ENCODE measurements around the gene DDIT4L. TPM values are rescaled to one million over a fixed set of nuclear protein-coding genes. Genes with fewer than 3 reads are reported as not detected.

The DDIT4L gene
- polyA plus RNA-seq, 1 of the 3 experiments (the other 2 are of a cell fraction): 2.1 TPM

- TF ChIP-seq, protein P1, sequence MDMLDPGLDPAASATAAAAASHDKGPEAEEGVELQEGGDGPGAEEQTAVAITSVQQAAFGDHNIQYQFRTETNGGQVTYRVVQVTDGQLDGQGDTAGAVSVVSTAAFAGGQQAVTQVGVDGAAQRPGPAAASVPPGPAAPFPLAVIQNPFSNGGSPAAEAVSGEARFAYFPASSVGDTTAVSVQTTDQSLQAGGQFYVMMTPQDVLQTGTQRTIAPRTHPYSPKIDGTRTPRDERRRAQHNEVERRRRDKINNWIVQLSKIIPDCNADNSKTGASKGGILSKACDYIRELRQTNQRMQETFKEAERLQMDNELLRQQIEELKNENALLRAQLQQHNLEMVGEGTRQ (IDR thresholded peaks at IDR 0.05; ENCODE audit: borderline replicate concordance, low read depth, low read length): no peak
- TF ChIP-seq SIN3A (IDR thresholded peaks at IDR 0.05; ENCODE audit: borderline replicate concordance, low read depth, low read length) (no peak), YY1 (IDR thresholded peaks at IDR 0.05; ENCODE audit: low read depth) (no peak)
Measured at GRCh38 chr4:100177855-100178254, 12.4 kb downstream of the DDIT4L start (continued).

DNA sequence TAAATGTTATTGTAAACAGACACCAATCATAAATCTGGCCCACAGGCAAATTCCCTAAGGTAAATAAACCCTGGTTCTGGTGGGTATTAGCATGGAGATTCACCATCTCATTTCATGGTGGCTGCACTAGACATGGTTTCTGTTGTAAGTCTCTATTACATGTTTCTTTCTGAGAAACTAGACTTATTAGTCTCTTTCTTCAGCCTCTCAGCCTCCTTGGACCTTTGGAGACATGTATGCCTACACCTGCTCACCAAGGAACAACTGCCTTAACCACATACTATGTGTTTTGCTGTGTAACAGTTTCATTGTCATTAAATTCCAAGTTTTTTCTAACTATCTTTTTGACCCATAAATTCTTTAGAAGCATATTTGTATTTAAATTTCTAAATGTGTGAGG, 13.1 kb downstream of the DDIT4L start:
- Histone ChIP-seq H3K27ac (ENCODE audit: low read depth in 2 of 2, low read length in 1 of 2) (no peak overlapping the region), H4K20me1 (ENCODE audit: insufficient read depth) (no peaks in the 10 kb centered on the region), H3K9me3 (no peaks in the 10 kb centered on the region), H3K79me2 (ENCODE audit: insufficient read depth) (no peaks in the 10 kb centered on the region), H3K27me3 (ENCODE audit: insufficient read depth) (no peaks in the 10 kb centered on the region), H3K4me1 (ENCODE audit: control insufficient read depth in 1 of 2, insufficient read depth in 2 of 2, low read depth in 1 of 2, low read length in 1 of 2) (no peaks in the 10 kb centered on the region), H2AFZ (ENCODE audit: low read depth) (no peak overlapping the region; the same call in 1 of the 2 replicates), H3K9ac (no peak overlapping the region), H3K4me2 (no peak overlapping the region), H3K9me2 (no peaks in the 10 kb centered on the region), H3F3A (replicated peaks; ENCODE audit: insufficient read depth) (no peaks in the 10 kb centered on the region), H3K4me3 (ENCODE audit: low read depth in 2 of 2, low read length in 1 of 2) (no peak overlapping the region), H3K36me3 (replicated peaks in 1 of 2; ENCODE audit: control insufficient read depth in 1 of 2, insufficient read depth in 2 of 2, low read length in 1 of 2) (no peaks in the 10 kb centered on the region)
- TF ChIP-seq JUND (IDR thresholded peaks at IDR 0.05): no peak
- no peak for TF ChIP-seq MEF2A (IDR thresholded peaks at IDR 0.05; ENCODE audit: borderline replicate concordance, low read depth)
- no peak for TF ChIP-seq FOXM1 (IDR thresholded peaks at IDR 0.05; ENCODE audit: low read depth)
- TF ChIP-seq, protein P1 (IDR thresholded peaks at IDR 0.05; ENCODE audit: borderline replicate concordance, low read depth, low read length): no peak
- CTCF ChIA-PET: interaction anchor here (0.8 kb wide), 1 partner anchor 85 kb away, joined by 3 read pairs; no protein-coding TSS in a partner anchor
- POLR2A ChIA-PET: no interaction called here
- DNase-seq: no peak

DNA sequence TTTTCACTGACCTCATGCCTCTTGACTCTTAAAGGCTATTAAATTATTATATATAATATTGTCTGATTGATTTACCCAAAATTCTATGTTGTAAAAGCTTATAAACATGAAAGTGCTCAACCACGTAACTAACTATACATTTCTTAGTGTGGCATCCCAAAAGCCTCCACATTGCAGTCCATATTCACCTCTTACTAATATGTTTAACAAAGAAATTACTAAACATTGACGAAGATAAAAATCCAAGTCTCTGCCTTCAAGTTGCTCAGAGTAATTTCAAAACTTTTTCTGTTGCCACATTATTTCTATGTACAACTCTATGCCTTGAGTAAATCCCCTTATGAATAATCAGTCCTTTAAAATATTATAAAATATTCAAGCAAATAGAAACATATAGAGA, 14.4 kb downstream of the DDIT4L start:
- Histone ChIP-seq H2AFZ (ENCODE audit: low read depth) (no peak overlapping the region), H4K20me1 (ENCODE audit: insufficient read depth) (no peaks in the 10 kb centered on the region), H3F3A (replicated peaks; ENCODE audit: insufficient read depth) (no peaks in the 10 kb centered on the region), H3K9me2 (no peaks in the 10 kb centered on the region), H3K27ac (ENCODE audit: low read depth in 2 of 2, low read length in 1 of 2) (no peak overlapping the region), H3K4me1 (ENCODE audit: control insufficient read depth in 1 of 2, insufficient read depth in 2 of 2, low read depth in 1 of 2, low read length in 1 of 2) (no peaks in the 10 kb centered on the region), H3K27me3 (ENCODE audit: insufficient read depth) (no peaks in the 10 kb centered on the region), H3K4me2 (no peak overlapping the region), H3K36me3 (replicated peaks in 1 of 2; ENCODE audit: control insufficient read depth in 1 of 2, insufficient read depth in 2 of 2, low read length in 1 of 2) (no peaks in the 10 kb centered on the region), H3K4me3 (ENCODE audit: low read depth in 2 of 2, low read length in 1 of 2) (no peak overlapping the region), H3K9me3 (no peaks in the 10 kb centered on the region), H3K79me2 (ENCODE audit: insufficient read depth) (no peaks in the 10 kb centered on the region), H3K9ac (no peak overlapping the region)
- WGBS (ENCODE audit: low lambda C conversion rate): 91% methylated on average over 2 of the region's 2 CpGs
- CTCF ChIA-PET: no interaction called here
- POLR2A ChIA-PET: no interaction called here
- no peak for DNase-seq
- TF ChIP-seq IRF3 (IDR thresholded peaks at IDR 0.05; ENCODE audit: low read depth, low read length): no peak
- no peak for TF ChIP-seq YY1 (IDR thresholded peaks at IDR 0.05; ENCODE audit: low read depth)
- TF ChIP-seq POLR2AphosphoS5 (IDR thresholded peaks at IDR 0.05; ENCODE audit: low read depth, low read length): no peak
- TF ChIP-seq, protein P2, sequence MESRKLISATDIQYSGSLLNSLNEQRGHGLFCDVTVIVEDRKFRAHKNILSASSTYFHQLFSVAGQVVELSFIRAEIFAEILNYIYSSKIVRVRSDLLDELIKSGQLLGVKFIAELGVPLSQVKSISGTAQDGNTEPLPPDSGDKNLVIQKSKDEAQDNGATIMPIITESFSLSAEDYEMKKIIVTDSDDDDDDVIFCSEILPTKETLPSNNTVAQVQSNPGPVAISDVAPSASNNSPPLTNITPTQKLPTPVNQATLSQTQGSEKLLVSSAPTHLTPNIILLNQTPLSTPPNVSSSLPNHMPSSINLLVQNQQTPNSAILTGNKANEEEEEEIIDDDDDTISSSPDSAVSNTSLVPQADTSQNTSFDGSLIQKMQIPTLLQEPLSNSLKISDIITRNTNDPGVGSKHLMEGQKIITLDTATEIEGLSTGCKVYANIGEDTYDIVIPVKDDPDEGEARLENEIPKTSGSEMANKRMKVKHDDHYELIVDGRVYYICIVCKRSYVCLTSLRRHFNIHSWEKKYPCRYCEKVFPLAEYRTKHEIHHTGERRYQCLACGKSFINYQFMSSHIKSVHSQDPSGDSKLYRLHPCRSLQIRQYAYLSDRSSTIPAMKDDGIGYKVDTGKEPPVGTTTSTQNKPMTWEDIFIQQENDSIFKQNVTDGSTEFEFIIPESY (IDR thresholded peaks at IDR 0.05; ENCODE audit: borderline replicate concordance, low read depth): no peak
- TF ChIP-seq GABPA (IDR thresholded peaks at IDR 0.05; ENCODE audit: low read depth): no peak
- TF ChIP-seq, protein P3, sequence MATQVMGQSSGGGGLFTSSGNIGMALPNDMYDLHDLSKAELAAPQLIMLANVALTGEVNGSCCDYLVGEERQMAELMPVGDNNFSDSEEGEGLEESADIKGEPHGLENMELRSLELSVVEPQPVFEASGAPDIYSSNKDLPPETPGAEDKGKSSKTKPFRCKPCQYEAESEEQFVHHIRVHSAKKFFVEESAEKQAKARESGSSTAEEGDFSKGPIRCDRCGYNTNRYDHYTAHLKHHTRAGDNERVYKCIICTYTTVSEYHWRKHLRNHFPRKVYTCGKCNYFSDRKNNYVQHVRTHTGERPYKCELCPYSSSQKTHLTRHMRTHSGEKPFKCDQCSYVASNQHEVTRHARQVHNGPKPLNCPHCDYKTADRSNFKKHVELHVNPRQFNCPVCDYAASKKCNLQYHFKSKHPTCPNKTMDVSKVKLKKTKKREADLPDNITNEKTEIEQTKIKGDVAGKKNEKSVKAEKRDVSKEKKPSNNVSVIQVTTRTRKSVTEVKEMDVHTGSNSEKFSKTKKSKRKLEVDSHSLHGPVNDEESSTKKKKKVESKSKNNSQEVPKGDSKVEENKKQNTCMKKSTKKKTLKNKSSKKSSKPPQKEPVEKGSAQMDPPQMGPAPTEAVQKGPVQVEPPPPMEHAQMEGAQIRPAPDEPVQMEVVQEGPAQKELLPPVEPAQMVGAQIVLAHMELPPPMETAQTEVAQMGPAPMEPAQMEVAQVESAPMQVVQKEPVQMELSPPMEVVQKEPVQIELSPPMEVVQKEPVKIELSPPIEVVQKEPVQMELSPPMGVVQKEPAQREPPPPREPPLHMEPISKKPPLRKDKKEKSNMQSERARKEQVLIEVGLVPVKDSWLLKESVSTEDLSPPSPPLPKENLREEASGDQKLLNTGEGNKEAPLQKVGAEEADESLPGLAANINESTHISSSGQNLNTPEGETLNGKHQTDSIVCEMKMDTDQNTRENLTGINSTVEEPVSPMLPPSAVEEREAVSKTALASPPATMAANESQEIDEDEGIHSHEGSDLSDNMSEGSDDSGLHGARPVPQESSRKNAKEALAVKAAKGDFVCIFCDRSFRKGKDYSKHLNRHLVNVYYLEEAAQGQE (IDR thresholded peaks at IDR 0.05; ENCODE audit: low read depth, low read length): no peak
- TF ChIP-seq NFIC (IDR thresholded peaks at IDR 0.05; ENCODE audit: borderline replicate concordance): no peak
- no peak for TF ChIP-seq TAF1 (IDR thresholded peaks at IDR 0.05; ENCODE audit: borderline replicate concordance, low read depth, low read length)
- TF ChIP-seq ELF1 (IDR thresholded peaks at IDR 0.05): no peak
- TF ChIP-seq SIN3A (IDR thresholded peaks at IDR 0.05; ENCODE audit: borderline replicate concordance, low read depth, low read length): no peak
- no peak for TF ChIP-seq PBX3 (IDR thresholded peaks at IDR 0.05)
